MM.1S (cell line): Measurements from ENCODE around the gene ADTRP.

Experiments
- CTCF ChIP-seq: fragments of 300-600 bp; sonication (generic); IDR thresholded peaks from 2 replicates; pipeline ENCODE4 v1.5.1; 2016; ENCODE audit warnings: antibody characterized with exemption, low read length, mixed read lengths
- EZH2 ChIP-seq: fragments of 300-600 bp; sonication (generic); optimal IDR thresholded peaks from 2 replicates; pipeline ENCODE3; 2017; ENCODE audit warnings: low read depth, mild to moderate bottlenecking, antibody characterized with exemption, low read length, mixed read lengths
- EZH2phosphoT487 ChIP-seq: fragments of 300-600 bp; sonication (generic); IDR thresholded peaks from 2 replicates; pipeline ENCODE4 v1.6.1; 2018; ENCODE audit warnings: antibody characterized with exemption, low read length

GRCh38 chr6:11752360-11752759, 26.2 kb downstream of the ADTRP start:
- TF ChIP-seq EZH2: no peak
- no peak for TF ChIP-seq CTCF
- no peak for TF ChIP-seq EZH2phosphoT487
